Activated naive CD4-positive, alpha-beta T cell treated with Interleukin-2 at 50 U/mL for 16 hours (primary cell): ENCODE measurements around the gene TARBP1.
"Not testable (repeated sequence)": the region's sequence is repeated elsewhere in the genome, so short reads cannot be mapped to it uniquely, and the experiment has no call there.

Source experiments
- DNase-seq: peaks from one replicate; pipeline ENCODE4 v3.0.0-alpha.2; 2020

The TARBP1 gene

GRCh38 chr1:234433563-234434285 lies 45.3 kb downstream of the TARBP1 start:
- no peak for DNase-seq

- DNase-seq: no peak
Measured at GRCh38 chr1:234431255-234431654, 47.7 kb downstream of the TARBP1 start.

GRCh38 chr1:234430691-234431090 lies 48.3 kb downstream of the TARBP1 start:
- DNase-seq: no peak

- no peak for DNase-seq
Measured at GRCh38 chr1:234429434-234429806, 49.6 kb downstream of the TARBP1 start.

- no peak for DNase-seq
Measured at GRCh38 chr1:234427950-234428646, 50.9 kb downstream of the TARBP1 start.

- DNase-seq: no peak
Measured at GRCh38 chr1:234413990-234414389, 65.0 kb downstream of the TARBP1 start.

- DNase-seq: no peak
Measured at GRCh38 chr1:234413485-234413884, 65.5 kb downstream of the TARBP1 start.

GRCh38 chr1:234412830-234413229 lies 66.1 kb downstream of the TARBP1 start:
- no peak for DNase-seq

- no peak for DNase-seq
Measured at GRCh38 chr1:234409328-234409727, 69.7 kb downstream of the TARBP1 start.

GRCh38 chr1:234408757-234409156 lies 70.2 kb downstream of the TARBP1 start:
- peak; percentile 75 for DNase-seq

GRCh38 chr1:234406871-234407270 lies 72.1 kb downstream of the TARBP1 start:
- no peak for DNase-seq

GRCh38 chr1:234405676-234406075 lies 73.3 kb downstream of the TARBP1 start:
- no peak for DNase-seq

GRCh38 chr1:234402939-234403338 lies 76.0 kb downstream of the TARBP1 start:
- no peak for DNase-seq

GRCh38 chr1:234401658-234402057 lies 77.3 kb downstream of the TARBP1 start:
- no peak for DNase-seq

GRCh38 chr1:234400773-234401172 lies 78.2 kb downstream of the TARBP1 start:
- no peak for DNase-seq

- DNase-seq: not testable (repeated sequence)
Measured at GRCh38 chr1:234399515-234399914, 79.5 kb downstream of the TARBP1 start.

- DNase-seq: no peak
Measured at GRCh38 chr1:234398849-234399381, 80.1 kb downstream of the TARBP1 start.

GRCh38 chr1:234397732-234398131 lies 81.2 kb downstream of the TARBP1 start:
- no peak for DNase-seq

- no peak for DNase-seq
Measured at GRCh38 chr1:234396871-234397270, 82.1 kb downstream of the TARBP1 start.

- no peak for DNase-seq
Measured at GRCh38 chr1:234396092-234396491, 82.9 kb downstream of the TARBP1 start.

GRCh38 chr1:234395297-234395696 lies 83.7 kb downstream of the TARBP1 start:
- no peak for DNase-seq

GRCh38 chr1:234393190-234393589 lies 85.8 kb downstream of the TARBP1 start:
- no peak for DNase-seq

GRCh38 chr1:234388094-234388493 lies 90.9 kb downstream of the TARBP1 start:
- no peak for DNase-seq

- DNase-seq: no peak
Measured at GRCh38 chr1:234386122-234386521, 92.9 kb downstream of the TARBP1 start.
